Esophagus muscularis mucosa (tissue), 4 donors: ENCODE measurements around the gene DOCK1. TPM values are rescaled to one million over a fixed set of nuclear protein-coding genes. Genes with fewer than 3 reads are reported as not detected.

Experiments used
- DNase-seq: peaks from one replicate; pipeline ENCODE4 v3.0.0-alpha.2; 2017; ENCODE audit errors: extremely low spot score
- H3K27ac ChIP-seq, 4 donors: fragments of 200-600 bp; sonication (generic); replicated peaks in 1 of 4; 1 replicate in 3 of 4; 2 replicates in 1 of 4; pipeline ENCODE4 v1.5.1; 2016 to 2019; ENCODE audit warnings: mild to moderate bottlenecking in 1 of 4
- H3K27me3 ChIP-seq, 4 donors: fragments of 200-600 bp; sonication (generic); one replicate each; pipeline versions ENCODE4 v1.5.1 to v1.6.0; 2016 to 2019
- H3K36me3 ChIP-seq, 4 donors: fragments of 200-600 bp; sonication (generic); one replicate each; pipeline ENCODE4 v1.5.1; 2016 to 2019
- H3K4me1 ChIP-seq, 4 donors: fragments of 200-600 bp; sonication (generic); one replicate each; pipeline ENCODE4 v1.5.1; 2016 to 2019
- H3K4me3 ChIP-seq, 4 donors: fragments of 200-600 bp; sonication (generic); 1 replicate in 2 of 4; 2 replicates in 2 of 4; pipeline ENCODE4 v1.5.1; 2016 to 2019; ENCODE audit warnings: mild to moderate bottlenecking in 4 of 4, moderate library complexity in 1 of 4
- H3K9me3 ChIP-seq, 4 donors: fragments of 200-600 bp; sonication (generic); 1 replicate in 3 of 4; 2 replicates in 1 of 4; pipeline ENCODE4 v1.5.1; 2016 to 2019
- EP300 ChIP-seq: sonication (generic); formaldehyde crosslinking; IDR thresholded peaks from one replicate; pipeline ENCODE4 v1.6.1; 2017; ENCODE audit warnings: antibody characterized with exemption
- POLR2A ChIP-seq: fragments of 450-650 bp; IDR thresholded peaks from one replicate; pipeline ENCODE4 v1.6.1; 2017; ENCODE audit warnings: antibody characterized with exemption, moderate library complexity, mild to moderate bottlenecking, low read depth
- POLR2AphosphoS5 ChIP-seq, 2 donors: sonication (generic); formaldehyde crosslinking; IDR thresholded peaks; one replicate each; pipeline ENCODE4 v1.6.1; 2017; ENCODE audit warnings: antibody characterized with exemption in 2 of 2
- WGBS: methylation state at CpG from one replicate; pipeline ENCODE4 v1.1.5; 2018; 5-methylcytosine and 5-hydroxymethylcytosine counted together
- intact Hi-C: fragments of 100-400 bp; cut with DNase I; formaldehyde crosslinking; loops from one replicate; pipeline ENCODE4 v1.15.1; 2023
- total RNA-seq, 4 donors: library from RNA; depleted of rRNA; stranded (reverse); fragments of >200 nt; gene quantifications; one replicate each; pipeline versions ENCODE4 v1.1.0 to v1.2.1, GENCODE V29; 2016
- TF ChIP-seq, protein P1 (sequence below), 3 experiments: fragments of 200-600 bp in 2 of 3; fragments of 450-650 bp in 1 of 3; sonication (generic) in 2 of 3; IDR thresholded peaks; one replicate each; pipeline ENCODE4 v1.5.1; 2017 to 2019; ENCODE audit warnings: antibody characterized with exemption in 3 of 3, mild to moderate bottlenecking in 2 of 3, moderate library complexity in 1 of 3

Gene DOCK1
- total RNA-seq, 4 donors from 2014 or later, result 41.4 to 60.3 (median 55.3) TPM

GRCh38 chr10:127184582-127184981 lies 279.4 kb downstream of the DOCK1 start:
- Histone ChIP-seq H3K27ac (no peak overlapping the region), H3K27me3 (peaks cover 0 to 4% (median 0%) of the 10 kb centered on the region in 4 donors), H3K4me3 (no peak overlapping the region), H3K36me3 (peaks cover 0 to 5% (median 0%) of the 10 kb centered on the region in 4 donors), H3K9me3 (no peaks in the 10 kb centered on the region), H3K4me1 (no peaks in the 10 kb centered on the region)
- intact Hi-C loops, result no loop called here
- WGBS, result 95% methylated on average over 2 of the region's 2 CpGs
- no peak for DNase-seq
- TF ChIP-seq EP300 (no peak), POLR2A (no peak), POLR2AphosphoS5 (IDR thresholded peaks at IDR 0.05) (no peak)
- TF ChIP-seq, protein P1, sequence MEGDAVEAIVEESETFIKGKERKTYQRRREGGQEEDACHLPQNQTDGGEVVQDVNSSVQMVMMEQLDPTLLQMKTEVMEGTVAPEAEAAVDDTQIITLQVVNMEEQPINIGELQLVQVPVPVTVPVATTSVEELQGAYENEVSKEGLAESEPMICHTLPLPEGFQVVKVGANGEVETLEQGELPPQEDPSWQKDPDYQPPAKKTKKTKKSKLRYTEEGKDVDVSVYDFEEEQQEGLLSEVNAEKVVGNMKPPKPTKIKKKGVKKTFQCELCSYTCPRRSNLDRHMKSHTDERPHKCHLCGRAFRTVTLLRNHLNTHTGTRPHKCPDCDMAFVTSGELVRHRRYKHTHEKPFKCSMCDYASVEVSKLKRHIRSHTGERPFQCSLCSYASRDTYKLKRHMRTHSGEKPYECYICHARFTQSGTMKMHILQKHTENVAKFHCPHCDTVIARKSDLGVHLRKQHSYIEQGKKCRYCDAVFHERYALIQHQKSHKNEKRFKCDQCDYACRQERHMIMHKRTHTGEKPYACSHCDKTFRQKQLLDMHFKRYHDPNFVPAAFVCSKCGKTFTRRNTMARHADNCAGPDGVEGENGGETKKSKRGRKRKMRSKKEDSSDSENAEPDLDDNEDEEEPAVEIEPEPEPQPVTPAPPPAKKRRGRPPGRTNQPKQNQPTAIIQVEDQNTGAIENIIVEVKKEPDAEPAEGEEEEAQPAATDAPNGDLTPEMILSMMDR (IDR thresholded peaks at IDR 0.05), result no peak

DNA sequence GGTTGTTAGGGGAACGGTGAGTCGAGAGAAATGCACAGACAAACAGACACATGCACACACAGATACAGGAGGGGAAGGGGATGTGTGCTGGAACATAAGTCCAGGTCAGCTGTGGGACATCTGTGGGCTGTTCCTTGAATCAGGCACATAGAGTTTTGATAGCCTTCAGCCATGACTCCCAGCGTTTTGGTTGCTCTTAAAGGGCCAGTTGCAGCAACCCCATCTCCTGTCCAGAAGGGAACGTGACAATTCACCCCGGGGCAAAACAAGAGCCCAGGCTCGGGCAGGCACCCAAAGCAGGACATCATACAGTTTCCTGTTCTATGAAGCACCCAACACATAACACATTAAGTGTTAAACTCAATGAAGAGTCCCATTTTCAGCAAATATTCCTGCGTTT lies 281.6 kb downstream of the DOCK1 start:
- intact Hi-C loops, result no loop called here
- peaks cover 0 to 8% (median 0%) of the 10 kb centered on the region in 4 donors for H3K27me3 ChIP-seq
- peaks cover 0 to 5% (median 0%) of the 10 kb centered on the region in 4 donors for H3K36me3 ChIP-seq
- TF ChIP-seq, protein P1 (IDR thresholded peaks at IDR 0.05), result no peak
- TF ChIP-seq POLR2A, result no peak
- TF ChIP-seq EP300, result no peak
- TF ChIP-seq POLR2AphosphoS5 (IDR thresholded peaks at IDR 0.05), result no peak
- WGBS, result 76% methylated on average over 7 of the region's 7 CpGs
- H3K4me3 ChIP-seq, result no peak overlapping the region
- no peak for DNase-seq
- H3K9me3 ChIP-seq, result no peaks in the 10 kb centered on the region
- no peak overlapping the region for H3K27ac ChIP-seq
- no peaks in the 10 kb centered on the region for H3K4me1 ChIP-seq

GRCh38 chr10:127189226-127189625 lies 284.0 kb downstream of the DOCK1 start:
- peaks cover 0 to 5% (median 0%) of the 10 kb centered on the region in 4 donors for H3K36me3 ChIP-seq
- intact Hi-C loops, result no loop called here

GRCh38 chr10:127190427-127190826 lies 285.2 kb downstream of the DOCK1 start:
- Histone ChIP-seq H3K9me3 (no peaks in the 10 kb centered on the region), H3K4me3 (no peak overlapping the region), H3K4me1 (peaks cover 10 to 18% (median 13%) of the 10 kb centered on the region in 4 donors), H3K36me3 (peaks cover 0 to 5% (median 0%) of the 10 kb centered on the region in 4 donors), H3K27ac (no peak overlapping the region), H3K27me3 (peaks cover 0 to 19% (median 2%) of the 10 kb centered on the region in 4 donors)
- intact Hi-C loops, result no loop called here
- DNase-seq, result no peak
- WGBS, result 77% methylated on average over 5 of the region's 5 CpGs
- no peak for TF ChIP-seq EP300
- no peak for TF ChIP-seq POLR2AphosphoS5 (IDR thresholded peaks at IDR 0.05)
- no peak for TF ChIP-seq POLR2A
- TF ChIP-seq, protein P1 (IDR thresholded peaks at IDR 0.05), result no peak

More at GRCh38 chr10:127189226-127189625, 284.0 kb downstream of the DOCK1 start:
- peaks cover 0 to 6% (median 1%) of the 10 kb centered on the region in 4 donors for H3K4me1 ChIP-seq
- no peaks in the 10 kb centered on the region for H3K9me3 ChIP-seq
- no peak overlapping the region for H3K27ac ChIP-seq
- H3K27me3 ChIP-seq, result peaks cover 0 to 12% (median 0%) of the 10 kb centered on the region in 4 donors
- no peak for DNase-seq
- H3K4me3 ChIP-seq, result no peak overlapping the region
- TF ChIP-seq POLR2AphosphoS5 (IDR thresholded peaks at IDR 0.05), result no peak
- no peak for TF ChIP-seq POLR2A
- TF ChIP-seq EP300, result no peak
- TF ChIP-seq, protein P1 (IDR thresholded peaks at IDR 0.05), result no peak

GRCh38 chr10:127193125-127193524 lies 287.9 kb downstream of the DOCK1 start:
- intact Hi-C loops, result no loop called here
- Histone ChIP-seq H3K27me3 (peaks cover 0 to 25% (median 4%) of the 10 kb centered on the region in 4 donors), H3K9me3 (no peaks in the 10 kb centered on the region), H3K27ac (no peak overlapping the region), H3K4me1 (peaks cover 21 to 28% (median 23%) of the 10 kb centered on the region in 4 donors), H3K4me3 (no peak overlapping the region), H3K36me3 (peaks cover 0 to 5% (median 0%) of the 10 kb centered on the region in 4 donors)
- no peak for DNase-seq
- 79% methylated on average over 7 of the region's 7 CpGs for WGBS
- no peak for TF ChIP-seq POLR2AphosphoS5 (IDR thresholded peaks at IDR 0.05)
- TF ChIP-seq EP300, result no peak
- no peak for TF ChIP-seq POLR2A
- TF ChIP-seq, protein P1 (IDR thresholded peaks at IDR 0.05), result no peak
